Activated CD4-positive, CD25-positive, alpha-beta regulatory T cell treated with anti-CD3 and anti-CD28 coated beads, Interleukin-2, amount 50 U/mL, for 72 hours (primary cell): ENCODE measurements around the gene OR4Q2.
"Not testable (repeated sequence)": the region's sequence is repeated elsewhere in the genome, so short reads cannot be mapped to it uniquely, and the experiment has no call there.

Experiments used
- DNase-seq: peaks from one replicate; pipeline ENCODE4 v3.0.0; 2021

Gene OR4Q2

DNA sequence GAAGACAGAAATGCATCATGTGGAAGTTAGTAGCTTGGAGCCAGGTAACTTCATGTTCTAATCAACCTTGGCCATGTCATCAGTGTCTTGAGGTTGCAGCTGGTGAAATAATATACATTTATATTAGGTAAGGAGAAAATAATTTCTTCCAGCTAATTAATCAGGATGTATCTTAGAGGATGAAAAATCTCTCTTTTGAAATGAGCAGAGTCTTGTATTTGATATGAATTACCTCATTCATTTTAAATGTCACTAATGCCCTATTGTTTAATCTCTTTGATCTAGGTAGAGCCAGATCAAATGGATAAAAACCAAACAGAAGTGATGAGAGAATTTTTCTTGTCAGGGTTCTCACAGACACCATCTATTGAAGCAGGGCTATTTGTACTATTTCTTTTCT is at the start of gene OR4Q2:
Gene OR4Q2, plus strand, starts transcription at position 301 of the 400 bp plus-strand sequence.
- no peak for DNase-seq

DNA sequence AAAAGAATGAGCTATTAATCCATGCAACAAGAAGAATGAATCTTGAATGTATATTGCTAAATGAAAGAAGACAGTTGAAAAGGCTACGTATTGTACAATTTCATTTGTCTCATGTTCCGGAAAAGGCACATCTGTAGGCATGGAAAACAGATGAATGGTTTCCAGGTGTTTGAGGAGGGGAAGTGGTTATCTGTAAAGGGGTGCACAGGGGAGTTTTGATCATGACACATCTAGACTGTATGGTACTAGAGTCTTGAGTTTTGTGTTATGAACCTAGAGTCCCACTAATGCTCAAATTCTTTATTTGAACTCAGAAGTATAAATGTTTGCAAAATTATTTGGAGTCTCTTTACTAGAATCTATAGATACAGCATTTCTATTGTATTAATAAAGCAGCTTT is 32.2 kb upstream of the OR4Q2 start:
- not testable (repeated sequence) for DNase-seq

DNA sequence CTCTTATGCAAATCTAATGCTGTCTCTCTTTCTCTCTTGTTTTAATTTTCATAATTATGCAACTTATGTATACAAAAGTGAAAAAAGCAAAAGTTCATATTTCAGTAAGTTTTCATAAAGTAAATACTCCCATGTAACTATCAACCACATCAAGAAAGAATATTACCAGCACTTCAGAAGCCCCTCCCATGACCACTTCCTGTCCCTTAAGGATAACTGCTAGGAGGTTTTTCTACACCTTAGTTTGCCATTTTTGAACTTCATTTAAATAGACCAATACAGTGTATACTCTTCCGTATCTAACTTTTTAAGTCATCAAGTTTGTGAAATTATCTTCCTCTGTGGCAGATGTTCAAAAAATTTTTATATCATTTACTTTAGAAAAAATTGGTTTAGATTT is 27.1 kb upstream of the OR4Q2 start:
- DNase-seq, result no peak

DNA sequence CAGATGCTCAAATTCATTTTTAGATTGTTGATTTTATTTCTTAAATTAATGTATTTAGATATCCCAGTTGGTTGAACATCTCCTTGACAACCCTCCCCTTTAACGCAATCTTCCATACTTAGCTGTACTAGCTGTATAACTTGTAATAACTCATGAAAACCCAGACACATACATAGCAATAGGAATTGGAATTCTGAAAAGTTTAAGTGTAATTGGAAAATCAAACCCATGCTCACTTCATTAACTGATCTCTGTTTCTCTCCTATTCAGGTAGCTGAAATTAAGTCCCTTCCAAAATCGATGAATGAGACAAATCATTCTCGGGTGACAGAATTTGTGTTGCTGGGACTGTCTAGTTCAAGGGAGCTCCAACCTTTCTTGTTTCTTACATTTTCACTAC is 26.7 kb upstream of the OR4Q2 start, which contains the start of gene OR4K15:
Gene OR4K15, plus strand, starts transcription at position 301 of the 400 bp plus-strand sequence. Its CDS starts 0 bp downstream, at position 301.
- DNase-seq, result no peak

DNA sequence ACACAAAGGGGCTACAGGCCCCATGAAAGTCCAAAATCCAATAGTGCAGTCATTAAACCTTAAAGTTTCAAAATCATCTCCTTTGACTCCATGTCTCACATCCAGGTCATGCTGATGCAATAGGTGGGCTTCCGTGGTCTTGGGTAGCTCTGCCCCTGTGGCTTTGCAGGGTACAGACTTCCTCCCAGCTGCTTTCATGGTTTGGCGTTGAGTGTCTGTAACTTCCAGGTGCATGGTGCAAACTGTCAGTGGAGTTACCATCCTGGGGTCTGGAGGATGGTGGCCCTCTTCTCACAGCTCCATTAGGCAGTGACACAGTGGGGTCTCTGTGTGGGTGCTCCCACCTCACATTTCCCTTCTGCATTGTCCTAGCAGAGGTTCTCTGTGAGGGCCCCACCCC is 8.5 kb upstream of the OR4Q2 start:
- no peak for DNase-seq

DNA sequence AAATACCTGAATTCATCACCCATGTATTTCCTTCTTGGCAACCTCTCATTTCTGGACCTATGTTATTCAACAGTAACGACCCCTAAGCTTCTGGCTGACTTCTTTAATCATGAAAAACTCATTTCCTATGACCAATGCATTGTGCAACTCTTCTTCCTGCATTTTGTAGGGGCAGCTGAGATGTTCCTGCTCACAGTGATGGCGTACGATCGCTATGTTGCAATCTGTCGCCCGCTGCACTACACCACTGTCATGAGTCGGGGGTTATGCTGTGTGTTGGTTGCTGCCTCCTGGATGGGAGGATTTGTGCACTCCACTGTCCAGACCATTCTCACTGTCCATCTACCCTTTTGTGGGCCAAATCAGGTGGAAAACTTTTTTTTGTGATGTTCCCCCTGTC is 356 bp downstream of the OR4Q2 start:
- DNase-seq, result no peak

DNA sequence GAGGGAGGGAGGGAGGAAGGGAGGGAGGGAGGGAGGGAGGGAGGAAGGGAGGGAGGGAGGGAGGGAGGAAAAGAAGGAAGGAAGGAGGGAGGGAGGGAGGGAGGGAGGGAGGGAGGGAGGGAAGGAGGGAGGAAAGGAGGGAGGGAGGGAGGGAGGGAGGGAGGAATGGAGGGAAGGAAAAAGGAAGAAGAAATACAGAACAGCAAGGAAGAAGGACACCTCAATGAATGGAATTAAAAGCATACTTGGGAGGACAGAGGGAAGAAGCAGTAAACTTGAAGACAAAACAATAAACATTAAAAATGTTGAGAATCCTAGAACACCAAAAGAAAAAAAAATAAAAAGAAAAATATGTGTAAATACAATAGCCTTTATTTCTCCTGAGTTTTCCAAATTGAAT is 6.2 kb downstream of the OR4Q2 start:
- DNase-seq, result no peak

DNA sequence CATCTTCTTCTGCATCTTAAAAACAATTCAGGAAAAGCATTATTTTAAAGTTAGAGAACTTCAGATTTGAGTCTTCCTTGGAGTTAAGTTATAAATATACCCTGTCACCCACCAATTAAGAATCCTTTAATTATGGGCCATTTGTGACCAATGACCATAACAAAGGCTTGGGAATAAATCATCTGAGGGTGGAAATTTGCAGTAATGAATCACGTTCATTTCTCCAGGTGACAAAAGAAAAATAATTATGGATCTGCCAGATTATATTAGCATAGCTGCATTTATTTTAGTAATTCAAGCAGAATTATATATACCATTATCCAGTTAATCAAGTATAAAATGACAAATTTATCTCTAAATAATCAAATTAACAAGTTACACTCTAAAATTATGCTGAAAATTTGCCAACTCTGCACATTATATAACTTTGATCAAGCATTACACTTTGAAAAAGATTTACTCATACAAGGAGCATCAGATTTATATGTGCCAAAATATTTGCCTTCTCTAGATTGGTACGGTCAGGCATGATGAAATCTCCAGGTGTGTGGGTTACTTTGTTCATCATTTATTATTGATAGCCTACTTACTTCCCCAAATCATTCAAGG is 17.4 kb downstream of the OR4Q2 start, which contains the start of gene OR4K14:
Gene OR4K14, minus strand, starts transcription at position 51 of the 609 bp plus-strand sequence. CDS start 4,114 bp downstream, outside the sequence.
- no peak for DNase-seq

DNA sequence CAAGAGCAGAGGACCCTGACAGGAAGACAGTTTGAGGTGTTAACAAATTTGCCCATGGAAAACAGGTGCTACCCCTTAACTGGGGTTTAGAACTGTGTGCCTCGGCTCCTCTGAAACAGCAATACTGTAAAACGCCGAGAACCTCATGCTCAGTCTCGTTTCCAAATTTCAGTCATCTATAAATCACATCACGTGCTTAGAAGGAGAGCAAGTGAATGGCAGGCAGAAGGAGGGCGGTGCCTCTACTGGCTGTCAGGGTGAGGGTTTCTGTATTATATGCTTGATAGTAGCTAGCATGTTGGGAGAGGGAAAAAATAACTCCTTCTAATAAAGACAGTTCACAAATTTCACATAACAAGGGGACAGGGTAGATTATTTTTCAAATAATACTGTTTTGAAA is 29.1 kb downstream of the OR4Q2 start:
- DNase-seq, result no peak

DNA sequence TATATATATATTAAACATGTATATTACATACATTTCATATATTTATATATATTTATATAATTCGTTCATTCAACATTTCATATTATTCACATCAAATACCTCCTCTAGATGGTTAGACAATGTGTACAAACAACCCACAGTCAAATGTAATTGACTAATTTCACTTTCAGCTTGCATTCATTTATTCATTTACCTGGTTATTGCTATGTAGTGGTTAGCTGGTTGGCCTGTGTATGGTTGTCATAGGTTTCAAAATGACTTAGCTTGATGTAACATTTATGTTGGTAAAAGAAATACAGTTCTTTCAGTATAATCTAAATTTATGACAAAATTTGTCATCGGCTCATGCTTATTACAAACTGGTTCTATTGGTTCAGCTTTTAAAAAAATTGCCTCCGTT is 33.5 kb downstream of the OR4Q2 start:
- no peak for DNase-seq

DNA sequence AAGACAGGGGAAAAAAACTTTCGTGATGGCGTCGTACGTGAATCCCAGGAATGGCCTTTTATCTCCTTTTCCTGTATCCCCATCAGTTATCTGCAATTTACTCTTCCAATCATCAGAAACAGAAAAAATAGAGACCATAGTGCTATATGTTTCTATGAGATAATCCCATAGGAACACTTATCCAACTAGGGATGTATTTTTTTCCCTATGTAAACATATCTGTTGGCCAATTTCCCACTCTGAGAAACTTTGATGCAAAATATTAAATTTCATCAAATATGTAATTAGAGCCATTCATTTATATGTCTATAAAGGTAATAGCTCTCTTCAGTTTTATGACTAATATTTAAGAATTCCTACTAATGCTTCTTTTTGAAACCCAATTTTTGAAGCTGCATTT is 34.0 kb downstream of the OR4Q2 start, which contains the start of gene OR4K13:
Gene OR4K13, minus strand, starts transcription at position 101 of the 400 bp plus-strand sequence. CDS start 1,280 bp downstream, outside the sequence.
- no peak for DNase-seq

DNA sequence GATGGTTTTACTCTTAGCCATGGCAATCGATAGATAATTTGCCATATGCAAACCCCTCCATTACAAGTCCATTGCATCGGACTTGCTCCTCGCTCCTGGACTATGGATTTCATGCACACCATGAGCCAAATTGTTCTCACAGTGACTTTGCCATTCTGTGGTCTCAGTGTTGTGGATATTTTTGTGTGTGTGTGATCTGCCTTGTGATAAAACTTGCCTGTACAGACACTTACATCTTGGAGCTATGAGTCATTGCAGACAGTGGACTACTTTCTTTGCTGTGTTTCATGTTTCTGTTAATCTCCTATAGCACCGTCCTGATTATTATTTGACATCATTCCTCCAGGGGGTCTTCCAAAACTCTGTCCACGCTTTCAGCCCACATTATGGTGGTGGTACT is 42.3 kb downstream of the OR4Q2 start:
- DNase-seq, result no peak

DNA sequence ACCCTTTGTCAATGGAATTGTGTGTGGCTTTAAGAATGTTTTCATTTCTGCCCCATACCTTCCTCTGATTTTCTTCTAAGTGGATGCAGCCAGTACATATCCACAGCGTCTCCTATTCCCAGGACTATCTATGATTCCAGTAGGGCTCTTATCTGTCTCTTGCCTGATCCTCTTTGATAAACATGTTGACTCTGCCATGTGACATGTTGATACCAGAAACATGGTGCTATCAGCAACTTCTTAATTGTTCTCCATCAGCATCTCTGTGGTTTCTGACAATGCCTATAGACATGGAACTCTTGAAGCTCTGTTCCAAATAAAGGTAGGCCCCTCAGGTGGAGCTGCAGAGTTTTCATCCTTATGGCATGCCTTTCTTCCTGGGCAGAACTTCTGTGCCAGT is 46.2 kb downstream of the OR4Q2 start:
- no peak for DNase-seq
